HL-60 (cell line): ENCODE data around the gene CHTOP.

ENCODE experiments used
- DNase-seq, 2 experiments: peaks; one replicate each; pipeline ENCODE4 v3.0.0-alpha.2; 2010 to 2020; ENCODE audit warnings: low read depth in 1 of 2, low spot score in 1 of 2
- H3K27ac ChIP-seq: fragments of 250-450 bp; sonication (Bioruptor Pico); replicated peaks from 2 replicates; pipeline ENCODE4 v1.5.1; 2020; ENCODE audit warnings: mild to moderate bottlenecking, moderate library complexity
- H3K27me3 ChIP-seq: fragments of 250-450 bp; sonication (Bioruptor Pico); 2 replicates; pipeline ENCODE4 v1.5.1; 2021; ENCODE audit warnings: mild to moderate bottlenecking, moderate library complexity; ENCODE audit not compliant: insufficient read depth, poor library complexity, severe bottlenecking
- H3K4me3 ChIP-seq: replicated peaks from 2 replicates; pipeline ENCODE4 v1.5.1; 2011; ENCODE audit warnings: mild to moderate bottlenecking, control low read depth, low read length; ENCODE audit not compliant: insufficient read depth
- CTCF ChIP-seq: IDR thresholded peaks from one replicate; pipeline ENCODE4 v1.5.1; 2011; ENCODE audit warnings: low read length, control low read depth, inconsistent platforms; ENCODE audit not compliant: insufficient read depth
- GABPA ChIP-seq: IDR thresholded peaks from 2 replicates; pipeline ENCODE4 v1.6.1; 2012; ENCODE audit warnings: low read depth
- POLR2AphosphoS5 ChIP-seq: IDR thresholded peaks from 2 replicates; pipeline ENCODE4 v1.6.1; 2012; ENCODE audit warnings: low read depth
- REST ChIP-seq: IDR thresholded peaks from 2 replicates; pipeline ENCODE4 v1.6.1; 2012; ENCODE audit warnings: low read depth; ENCODE audit not compliant: insufficient replicate concordance
- SPI1 ChIP-seq: IDR thresholded peaks from 2 replicates; pipeline ENCODE4 v1.6.1; 2012; ENCODE audit warnings: low read depth, mild to moderate bottlenecking, borderline replicate concordance

Gene CHTOP

GRCh38 chr1:153614906-153615305 lies 19.0 kb upstream of the CHTOP start:
- DNase-seq: no peak
- no peaks in the 10 kb centered on the region for H3K27me3 ChIP-seq
- TF ChIP-seq POLR2AphosphoS5: no peak
- no peak for TF ChIP-seq SPI1
- H3K4me3 ChIP-seq: no peak overlapping the region
- no peak overlapping the region for H3K27ac ChIP-seq

DNA sequence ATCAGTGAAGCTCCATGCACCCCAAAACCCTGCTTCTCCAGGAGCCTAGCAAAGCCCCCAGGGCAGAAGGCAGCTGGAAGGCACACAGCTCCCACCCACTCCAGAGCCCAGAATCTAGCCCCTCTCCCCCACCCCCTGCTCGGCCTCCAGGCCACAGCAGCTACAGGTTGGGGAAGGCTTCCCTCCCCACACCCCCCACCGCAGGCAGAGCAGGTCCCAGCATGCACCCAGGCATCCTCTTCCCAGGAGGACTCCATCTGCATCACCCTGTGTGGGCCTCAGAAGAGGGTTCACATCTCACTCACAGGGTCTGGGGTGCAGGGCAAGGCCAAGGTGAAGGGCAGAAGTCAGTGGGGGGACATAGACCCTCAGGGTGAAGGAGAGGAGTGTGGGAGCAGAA lies 18.5 kb upstream of the CHTOP start:
- no peaks in the 10 kb centered on the region for H3K27me3 ChIP-seq
- no peak for DNase-seq
- no peak for TF ChIP-seq POLR2AphosphoS5
- TF ChIP-seq REST: no peak
- TF ChIP-seq GABPA: no peak
- no peak for TF ChIP-seq SPI1
- no peak for TF ChIP-seq CTCF
- H3K27ac ChIP-seq: no peak overlapping the region
- H3K4me3 ChIP-seq: no peak overlapping the region

- no peak for TF ChIP-seq SPI1
- TF ChIP-seq REST: no peak
- TF ChIP-seq POLR2AphosphoS5: no peak
- TF ChIP-seq CTCF: no peak
- TF ChIP-seq GABPA: no peak
Measured at GRCh38 chr1:153616144-153616916, 17.5 kb upstream of the CHTOP start, which contains the start of gene S100A14. Gene S100A14, minus strand, starts transcription at chr1:153616325. Its CDS starts 467 bp downstream, at chr1:153615858.

GRCh38 chr1:153616917-153617311 lies 17.0 kb upstream of the CHTOP start:
- no peak for DNase-seq
- Histone ChIP-seq H3K4me3 (no peak overlapping the region), H3K27me3 (no peaks in the 10 kb centered on the region), H3K27ac (no peak overlapping the region)
- TF ChIP-seq CTCF (no peak), POLR2AphosphoS5 (no peak), SPI1 (no peak), REST (no peak), GABPA (no peak)

More at GRCh38 chr1:153616144-153616916, 17.5 kb upstream of the CHTOP start, which contains the start of gene S100A14:
- H3K27ac ChIP-seq: no peak within 1 kb of the TSS
- H3K4me3 ChIP-seq: no peak within 1 kb of the TSS
- no peaks in the 10 kb centered on the region for H3K27me3 ChIP-seq
- no peak for DNase-seq
